Skeletal muscle cell (primary cell): ENCODE results near the gene TRAP1.
"Not testable (repeated sequence)": the region's sequence is repeated elsewhere in the genome, so short reads cannot be mapped to it uniquely, and the experiment has no call there.

ENCODE experiments used
- DNase-seq: peaks from one replicate; pipeline ENCODE4 v3.0.0-alpha.2; 2010; ENCODE audit warnings: low read depth
- H3K4me3 ChIP-seq: 2 replicates; pipeline ENCODE4 v1.5.1; 2011; ENCODE audit warnings: low read depth, mild to moderate bottlenecking, control low read depth, low read length, moderate library complexity

TRAP1 gene

GRCh38 chr16:3681206-3681605, 36.1 kb downstream of the TRAP1 start:
- H3K4me3 ChIP-seq, result no peak overlapping the region
- no peak for DNase-seq

GRCh38 chr16:3677994-3678393, 39.3 kb downstream of the TRAP1 start:
- no peak overlapping the region for H3K4me3 ChIP-seq
- DNase-seq, result no peak

DNA sequence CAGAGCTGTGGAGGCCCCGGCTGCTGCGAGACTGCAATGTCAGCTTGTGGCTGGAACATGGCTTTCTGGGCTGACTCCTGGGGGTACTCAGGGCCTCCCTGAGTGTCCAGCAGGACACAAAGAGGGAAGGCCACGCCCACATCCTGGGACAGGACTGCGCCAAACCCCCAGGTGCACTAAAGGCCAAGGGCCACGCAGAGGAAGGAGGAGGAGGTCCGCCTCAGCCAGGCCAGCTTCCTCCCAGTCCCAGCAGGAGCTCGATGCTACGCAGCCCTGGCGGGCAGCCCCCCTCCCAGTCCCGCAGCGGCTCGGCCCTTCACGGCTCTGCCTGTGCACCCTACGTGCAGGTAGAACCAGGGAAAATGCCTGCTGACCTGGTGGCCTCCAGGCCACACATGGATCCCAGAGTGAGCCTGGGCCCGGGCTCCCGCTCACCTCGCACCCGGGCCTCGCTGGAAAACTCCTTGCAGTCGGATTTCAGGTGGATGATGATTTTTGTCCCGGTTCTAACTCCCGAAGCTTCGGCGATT, 41.7 kb downstream of the TRAP1 start:
- H3K4me3 ChIP-seq, result no peak overlapping the region
- DNase-seq, result no peak

DNA sequence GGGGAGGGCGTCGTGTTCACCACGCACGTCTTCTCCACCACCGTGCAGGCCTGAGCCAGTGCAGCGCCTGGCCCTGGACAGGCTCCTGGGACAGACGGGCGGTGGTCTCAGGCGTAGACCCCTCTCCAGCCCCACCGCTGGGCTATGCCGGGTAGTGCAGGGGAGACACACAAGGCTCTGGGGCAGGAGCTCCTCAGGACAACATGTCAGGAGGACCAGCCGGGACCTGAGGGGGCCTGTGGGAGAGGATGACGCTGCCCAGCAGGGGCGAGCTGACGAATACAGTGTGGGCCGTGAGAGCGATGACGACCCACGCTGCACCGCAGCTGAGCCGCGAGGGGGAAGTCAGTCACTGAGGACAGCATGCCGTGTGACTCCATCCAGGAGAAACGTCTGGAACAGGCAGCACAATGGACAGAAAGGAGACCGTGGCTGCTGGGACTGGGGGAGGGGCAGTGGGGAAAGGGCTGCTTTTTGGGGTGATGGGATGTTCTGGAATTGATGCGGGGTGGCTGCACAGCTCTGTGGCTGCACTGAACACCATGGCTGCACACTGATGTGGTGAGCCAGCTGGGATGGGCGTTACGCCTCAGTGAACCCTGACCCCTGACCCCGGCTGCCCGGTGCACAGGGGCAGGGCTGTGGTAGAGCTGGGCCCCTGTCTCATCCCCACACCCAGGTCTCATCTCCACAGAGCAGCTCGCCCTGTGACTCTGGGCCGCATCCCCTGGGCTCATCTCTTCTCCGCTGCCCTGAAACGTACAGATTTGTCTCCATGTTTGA, 42.6 kb downstream of the TRAP1 start:
- H3K4me3 ChIP-seq, result no peak overlapping the region
- no peak for DNase-seq

DNA sequence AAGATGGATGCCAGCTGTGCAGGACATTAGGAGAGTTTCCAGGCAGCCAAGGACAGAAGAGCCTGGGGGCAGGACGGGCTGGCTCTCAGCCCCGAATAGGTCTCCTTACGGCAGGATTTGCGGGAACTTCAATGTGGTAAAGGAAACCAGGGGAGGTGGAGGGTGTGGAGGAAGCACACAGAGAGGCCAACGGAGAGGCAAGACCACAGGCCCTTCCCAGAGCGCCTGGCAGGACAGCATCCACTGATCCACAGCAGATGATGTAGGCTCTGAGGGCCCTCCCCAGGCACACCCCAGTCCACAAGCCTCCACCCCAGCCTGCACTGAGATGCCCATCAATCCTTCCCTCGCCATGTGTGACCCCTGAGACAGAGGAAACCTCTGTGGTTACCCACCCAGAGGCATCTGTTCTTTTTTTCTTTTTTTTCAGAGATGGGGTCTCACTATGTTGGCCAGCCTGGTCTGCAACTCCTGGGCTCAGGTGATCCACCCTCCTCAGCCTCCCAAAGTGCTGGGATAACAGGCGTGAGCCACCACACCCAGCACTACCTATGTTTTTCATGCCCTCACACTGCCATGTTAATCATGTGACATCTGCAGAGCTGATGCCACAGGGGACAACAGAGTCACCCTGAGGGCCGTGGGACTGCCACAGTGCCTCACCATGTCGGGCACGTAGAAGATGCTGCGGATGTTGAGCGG, 43.5 kb downstream of the TRAP1 start:
- DNase-seq, result no peak
- H3K4me3 ChIP-seq, result no peak overlapping the region

DNA sequence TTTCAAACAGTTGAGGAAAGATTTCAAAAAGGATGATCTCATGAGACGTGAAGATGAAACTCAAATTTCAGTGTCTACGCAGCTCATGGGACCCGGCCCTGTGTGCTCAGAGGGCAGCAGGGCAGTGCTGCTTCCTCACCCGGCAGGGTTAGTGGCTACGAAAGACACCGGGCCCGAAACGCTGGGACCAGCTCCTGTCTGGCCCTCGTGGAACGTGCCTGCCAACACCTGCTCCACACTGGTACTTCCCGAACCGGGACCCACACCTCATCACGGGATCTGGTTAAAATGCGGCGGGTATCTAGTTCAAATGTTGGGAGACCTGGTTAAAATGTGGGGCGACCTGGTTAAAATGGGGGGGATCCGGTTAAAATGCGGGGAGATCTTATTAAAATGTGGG, 44.1 kb downstream of the TRAP1 start:
- no peak overlapping the region for H3K4me3 ChIP-seq
- no peak for DNase-seq

- DNase-seq, result no peak
- H3K4me3 ChIP-seq, result no peak overlapping the region
Measured at GRCh38 chr16:3672571-3673041, 44.7 kb downstream of the TRAP1 start.

DNA sequence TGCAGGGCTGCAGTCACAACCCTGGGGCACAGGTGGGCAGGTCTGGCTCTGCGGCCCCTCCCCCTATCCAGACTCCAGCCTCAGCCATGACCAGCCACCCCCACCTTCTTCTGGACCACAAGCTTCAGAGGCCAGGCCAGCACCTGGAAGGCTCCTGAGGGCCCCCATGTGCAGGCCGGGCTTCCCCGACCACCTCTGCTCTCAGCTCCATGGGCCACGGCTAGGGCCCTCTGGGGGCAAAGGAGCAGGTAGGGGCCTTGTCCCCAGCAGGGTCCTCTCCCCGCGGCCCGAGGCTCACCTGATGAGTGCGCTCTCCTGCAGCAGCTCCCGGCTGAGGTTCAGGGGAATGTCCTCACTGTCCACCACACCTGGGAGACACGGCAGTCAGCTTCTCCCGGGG, 45.9 kb downstream of the TRAP1 start:
- no peak for DNase-seq
- H3K4me3 ChIP-seq, result no peak overlapping the region

GRCh38 chr16:3670711-3671110, 46.6 kb downstream of the TRAP1 start:
- no peak overlapping the region for H3K4me3 ChIP-seq

GRCh38 chr16:3669082-3669481, 48.2 kb downstream of the TRAP1 start:
- no peak for DNase-seq
- no peak overlapping the region for H3K4me3 ChIP-seq

More at GRCh38 chr16:3670711-3671110, 46.6 kb downstream of the TRAP1 start:
- no peak for DNase-seq

DNA sequence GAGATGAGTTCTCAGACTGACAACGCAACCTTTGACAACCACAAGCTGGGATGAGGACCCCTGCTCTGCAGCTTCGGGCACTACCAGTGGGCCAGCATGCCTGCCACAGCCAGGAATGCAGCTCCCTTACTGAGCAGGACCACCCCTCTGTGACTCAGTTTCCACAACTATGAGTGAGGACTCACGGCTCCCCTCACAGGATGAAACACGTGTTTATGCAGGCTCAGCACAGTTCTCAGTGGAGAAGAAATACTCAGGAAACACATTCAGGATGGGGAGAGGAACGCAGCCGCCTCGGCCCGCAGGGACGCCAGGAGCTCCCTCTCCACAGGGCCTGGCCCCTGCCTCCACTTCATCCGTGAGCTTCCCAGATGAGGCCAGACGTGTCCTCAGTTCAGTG, 48.7 kb downstream of the TRAP1 start:
- DNase-seq, result no peak
- no peak overlapping the region for H3K4me3 ChIP-seq

DNA sequence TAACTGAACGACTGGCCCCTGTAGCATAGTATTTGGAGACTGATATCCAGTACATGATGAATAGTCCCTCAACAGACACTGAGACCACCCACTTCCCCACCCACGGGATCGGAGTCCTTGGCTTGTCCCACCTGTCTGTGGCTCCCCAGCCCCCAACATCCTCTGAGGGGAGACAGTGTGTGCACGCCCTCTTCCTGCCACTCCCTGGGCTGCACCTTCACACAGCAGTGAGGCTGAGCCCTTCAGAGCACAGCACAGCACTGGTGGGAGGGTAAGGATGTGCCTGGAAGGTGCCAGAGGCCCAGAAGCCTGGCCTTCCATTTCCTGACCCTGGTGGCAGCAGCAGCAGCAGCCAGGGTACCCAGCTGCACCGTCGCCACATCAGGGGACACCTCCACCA, 51.8 kb downstream of the TRAP1 start:
- no peak for DNase-seq
- no peak overlapping the region for H3K4me3 ChIP-seq

DNA sequence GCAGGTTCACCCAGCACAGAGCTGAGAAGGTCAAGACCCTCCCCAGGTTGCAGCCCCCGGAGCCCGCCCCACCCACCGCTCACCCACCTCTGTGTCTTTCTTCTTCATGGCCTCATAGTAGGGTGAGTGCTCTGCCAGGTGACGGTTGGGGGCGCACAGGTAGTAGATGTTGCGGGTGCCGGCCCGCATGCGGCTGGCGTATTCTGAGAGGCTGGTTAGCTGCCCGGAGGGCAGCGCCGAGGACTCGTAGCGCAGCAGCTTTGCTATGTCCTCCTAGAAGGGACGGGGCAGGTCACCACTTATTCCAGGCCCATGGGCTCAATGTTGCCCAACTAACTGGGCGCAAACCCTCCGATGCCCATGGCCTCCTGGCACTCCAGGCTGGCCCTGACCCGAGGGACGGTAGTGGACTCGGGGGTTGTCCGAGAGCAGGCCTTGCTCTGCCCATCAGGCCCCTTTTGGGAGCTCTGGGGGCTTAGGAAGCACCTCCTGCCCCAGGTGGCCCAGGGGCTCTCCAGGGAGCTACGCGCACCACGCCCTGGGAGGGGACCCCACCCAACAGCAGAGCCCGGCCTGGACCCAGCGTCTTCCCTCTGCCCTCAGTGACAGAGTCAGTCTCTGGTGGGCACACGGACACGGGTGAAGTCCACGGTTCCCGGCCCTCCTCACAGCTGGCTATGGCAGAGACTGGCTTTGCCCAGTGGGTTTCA, 53.0 kb downstream of the TRAP1 start:
- no peak for DNase-seq
- no peak overlapping the region for H3K4me3 ChIP-seq

GRCh38 chr16:3662601-3663000, 54.7 kb downstream of the TRAP1 start:
- no peak overlapping the region for H3K4me3 ChIP-seq
- no peak for DNase-seq

- no peak overlapping the region for H3K4me3 ChIP-seq
- no peak for DNase-seq
Measured at GRCh38 chr16:3661922-3662321, 55.4 kb downstream of the TRAP1 start.

GRCh38 chr16:3661311-3661710, 56.0 kb downstream of the TRAP1 start:
- no peak overlapping the region for H3K4me3 ChIP-seq
- DNase-seq, result no peak

- DNase-seq, result no peak
- H3K4me3 ChIP-seq, result no peak overlapping the region
Measured at GRCh38 chr16:3659251-3659650, 58.1 kb downstream of the TRAP1 start.

- H3K4me3 ChIP-seq, result no peak overlapping the region
- no peak for DNase-seq
Measured at GRCh38 chr16:3656491-3657468, 60.5 kb downstream of the TRAP1 start.

- not testable (repeated sequence) for H3K4me3 ChIP-seq
Measured at GRCh38 chr16:3656160-3656490, 61.2 kb downstream of the TRAP1 start.

More at GRCh38 chr16:3656160-3656490, 61.2 kb downstream of the TRAP1 start:
- DNase-seq, result not testable (repeated sequence)
